ENCODE measurements around the gene RABEPK.
A peak's percentile ranks its signal among the peaks of the same experiment; 100 is the strongest.
"Not testable (repeated sequence)": the region's sequence is repeated elsewhere in the genome, so short reads cannot be mapped to it uniquely, and the experiment has no call there.

RABEPK gene

GRCh38 chr9:125202846-125203618, 2.7 kb downstream of the RABEPK start:
- peak; percentile 49 to 68 for DNase-seq

- no peak for DNase-seq
Measured at GRCh38 chr9:125204477-125204876, 4.1 kb downstream of the RABEPK start.

GRCh38 chr9:125214186-125214585, 13.8 kb downstream of the RABEPK start:
- DNase-seq: no peak

- DNase-seq: no peak
Measured at GRCh38 chr9:125218621-125219020, 18.3 kb downstream of the RABEPK start.

GRCh38 chr9:125224858-125225257, 24.5 kb downstream of the RABEPK start:
- not testable (repeated sequence) for DNase-seq

GRCh38 chr9:125227761-125228160, 27.4 kb downstream of the RABEPK start:
- no peak for DNase-seq

GRCh38 chr9:125233678-125234077, 33.3 kb downstream of the RABEPK start:
- DNase-seq: no peak

GRCh38 chr9:125234099-125234498, 33.8 kb downstream of the RABEPK start:
- not testable (repeated sequence) for DNase-seq

GRCh38 chr9:125235804-125236519, 35.6 kb downstream of the RABEPK start:
- no peak for DNase-seq

- DNase-seq: not testable (repeated sequence)
Measured at GRCh38 chr9:125236520-125237159, 36.3 kb downstream of the RABEPK start.

- no peak for DNase-seq
Measured at GRCh38 chr9:125238127-125238914, 38.0 kb downstream of the RABEPK start.

- DNase-seq: no peak
Measured at GRCh38 chr9:125238915-125239446, 38.6 kb downstream of the RABEPK start.

GRCh38 chr9:125239631-125240597, 39.6 kb downstream of the RABEPK start:
- no peak for DNase-seq

GRCh38 chr9:125240649-125240999, 40.3 kb downstream of the RABEPK start:
- peak in 1 of 2 experiments; percentile 36 for DNase-seq

GRCh38 chr9:125241000-125241862, 40.9 kb downstream of the RABEPK start, which contains the start of gene HSPA5:
HSPA5 (minus strand) TSS chr9:125241343; CDS start chr9:125241126, 217 bp downstream.
- peak; percentile 99 for DNase-seq

- peak in 1 of 2 experiments; percentile 10 for DNase-seq
Measured at GRCh38 chr9:125241863-125242739, 41.8 kb downstream of the RABEPK start.

- DNase-seq: no peak
Measured at GRCh38 chr9:125243792-125244260, 43.5 kb downstream of the RABEPK start.

GRCh38 chr9:125246261-125246667, 45.9 kb downstream of the RABEPK start:
- DNase-seq: no peak

- no peak for DNase-seq
Measured at GRCh38 chr9:125254231-125254630, 53.9 kb downstream of the RABEPK start.
